Lower leg skin (tissue), 4 donors: ENCODE measurements around the gene TBC1D10A. TPM values are rescaled to one million over a fixed set of nuclear protein-coding genes. Genes with fewer than 3 reads are reported as not detected.
A peak's percentile ranks its signal among the peaks of the same experiment; 100 is the strongest.

ENCODE experiments used
- DNase-seq, 2 donors: peaks; one replicate each; pipeline ENCODE4 v3.0.0-alpha.2; 2019; ENCODE audit warnings: low spot score in 2 of 2
- H3K4me3 ChIP-seq: fragments of 200-600 bp; sonication (generic); 2 replicates; pipeline ENCODE4 v1.5.1; 2017; ENCODE audit warnings: mild to moderate bottlenecking, low read depth; ENCODE audit not compliant: poor library complexity, severe bottlenecking
- CTCF ChIP-seq, 3 donors: fragments of 450-650 bp; IDR thresholded peaks; one replicate each; pipeline ENCODE4 v1.5.1; 2016; ENCODE audit warnings: antibody characterized with exemption in 3 of 3, mild to moderate bottlenecking in 3 of 3, moderate library complexity in 2 of 3
- POLR2A ChIP-seq, 2 donors: fragments of 450-650 bp; IDR thresholded peaks; one replicate each; pipeline ENCODE4 v1.6.1; 2016 to 2017; ENCODE audit warnings: antibody characterized with exemption in 2 of 2, mild to moderate bottlenecking in 1 of 2, moderate library complexity in 1 of 2
- WGBS, 2 donors: methylation state at CpG; one replicate each; pipeline ENCODE4 v1.1.5; 2018; 5-methylcytosine and 5-hydroxymethylcytosine counted together
- intact Hi-C: fragments of 100-400 bp; cut with DNase I; formaldehyde crosslinking; loops from one replicate; pipeline ENCODE4 v1.15.0; 2023; ENCODE audit warnings: low total_unique reads
- total RNA-seq, 4 donors: library from RNA; depleted of rRNA; stranded (reverse); fragments of >200 nt; gene quantifications; one replicate each; pipeline ENCODE4 v1.1.0, GENCODE V29; 2016

Gene TBC1D10A, protein sequence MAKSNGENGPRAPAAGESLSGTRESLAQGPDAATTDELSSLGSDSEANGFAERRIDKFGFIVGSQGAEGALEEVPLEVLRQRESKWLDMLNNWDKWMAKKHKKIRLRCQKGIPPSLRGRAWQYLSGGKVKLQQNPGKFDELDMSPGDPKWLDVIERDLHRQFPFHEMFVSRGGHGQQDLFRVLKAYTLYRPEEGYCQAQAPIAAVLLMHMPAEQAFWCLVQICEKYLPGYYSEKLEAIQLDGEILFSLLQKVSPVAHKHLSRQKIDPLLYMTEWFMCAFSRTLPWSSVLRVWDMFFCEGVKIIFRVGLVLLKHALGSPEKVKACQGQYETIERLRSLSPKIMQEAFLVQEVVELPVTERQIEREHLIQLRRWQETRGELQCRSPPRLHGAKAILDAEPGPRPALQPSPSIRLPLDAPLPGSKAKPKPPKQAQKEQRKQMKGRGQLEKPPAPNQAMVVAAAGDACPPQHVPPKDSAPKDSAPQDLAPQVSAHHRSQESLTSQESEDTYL
- 10 to 100 TPM; 64.8 to 80.1 (median 74.2) TPM for total RNA-seq

DNA sequence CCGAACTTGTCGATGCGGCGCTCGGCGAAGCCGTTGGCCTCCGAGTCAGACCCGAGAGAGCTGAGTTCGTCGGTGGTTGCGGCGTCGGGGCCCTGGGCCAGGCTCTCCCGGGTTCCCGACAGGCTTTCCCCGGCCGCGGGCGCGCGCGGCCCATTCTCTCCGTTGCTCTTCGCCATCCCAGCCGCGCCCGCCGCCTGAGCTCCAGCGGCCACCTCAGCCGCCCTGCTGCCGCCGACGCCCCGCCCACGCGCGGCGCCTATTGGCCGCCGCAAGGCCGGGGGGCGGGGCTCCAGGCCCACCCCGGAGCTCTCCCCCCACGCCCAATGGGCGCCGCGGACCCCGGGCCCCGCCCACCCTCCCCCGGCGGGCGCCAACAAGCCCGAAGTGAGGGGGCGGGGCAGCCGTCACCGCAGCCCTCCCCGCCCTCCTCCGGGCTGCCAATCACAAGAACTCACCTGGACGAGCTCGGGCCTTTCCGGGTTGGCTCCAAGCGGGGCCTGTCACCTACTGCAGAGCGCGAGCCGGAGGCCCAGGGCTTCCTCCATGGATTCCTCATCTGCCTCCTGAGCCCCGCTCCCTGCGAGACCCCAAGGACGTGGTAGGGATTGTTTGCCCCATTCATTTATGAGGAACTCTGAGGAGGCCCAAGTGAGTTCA, at the start of gene TBC1D10A:
TSS of gene TBC1D10A (minus strand) at position 236 of the 657 bp plus-strand sequence. CDS start at position 176, 60 bp downstream.
- peak within 1 kb of the TSS; percentile 51 for H3K4me3 ChIP-seq
- WGBS, 2 donors, result 0 to 1% methylated on average over 23 to 41 of the region's 69 CpGs
- TF ChIP-seq CTCF (IDR thresholded peaks at IDR 0.05), result no peak
- TF ChIP-seq POLR2A (IDR thresholded peaks at IDR 0.05), result peak in 1 of 2 donors; percentile 26
- intact Hi-C loops, result no loop called here
- peak; percentile 86 to 97 for DNase-seq

GRCh38 chr22:30375312-30375849, 48.6 kb upstream of the TBC1D10A start:
- no peak for DNase-seq
- WGBS, 2 donors, result 89 to 91% methylated on average over 13 of the region's 13 CpGs
- intact Hi-C loops, result no loop called here
- no peak overlapping the region for H3K4me3 ChIP-seq
- TF ChIP-seq POLR2A (IDR thresholded peaks at IDR 0.05), result no peak
- TF ChIP-seq CTCF (IDR thresholded peaks at IDR 0.05), result no peak

- intact Hi-C loops, result no loop called here
- no peak for TF ChIP-seq CTCF (IDR thresholded peaks at IDR 0.05)
- TF ChIP-seq POLR2A (IDR thresholded peaks at IDR 0.05), result no peak
- H3K4me3 ChIP-seq, result no peak overlapping the region
- 84 to 85% methylated on average over 18 to 31 of the region's 33 CpGs for WGBS, 2 donors
- DNase-seq, result no peak
These were observed 46.9 kb upstream of the TBC1D10A start for GRCh38 chr22:30373331-30374325.

GRCh38 chr22:30372915-30373314, 46.2 kb upstream of the TBC1D10A start:
- DNase-seq, result no peak
- 46 to 57% methylated on average over 5 to 8 of the region's 8 CpGs for WGBS, 2 donors
- no peak overlapping the region for H3K4me3 ChIP-seq
- intact Hi-C loops, result no loop called here
- TF ChIP-seq CTCF (IDR thresholded peaks at IDR 0.05) (no peak), POLR2A (IDR thresholded peaks at IDR 0.05) (no peak)

DNA sequence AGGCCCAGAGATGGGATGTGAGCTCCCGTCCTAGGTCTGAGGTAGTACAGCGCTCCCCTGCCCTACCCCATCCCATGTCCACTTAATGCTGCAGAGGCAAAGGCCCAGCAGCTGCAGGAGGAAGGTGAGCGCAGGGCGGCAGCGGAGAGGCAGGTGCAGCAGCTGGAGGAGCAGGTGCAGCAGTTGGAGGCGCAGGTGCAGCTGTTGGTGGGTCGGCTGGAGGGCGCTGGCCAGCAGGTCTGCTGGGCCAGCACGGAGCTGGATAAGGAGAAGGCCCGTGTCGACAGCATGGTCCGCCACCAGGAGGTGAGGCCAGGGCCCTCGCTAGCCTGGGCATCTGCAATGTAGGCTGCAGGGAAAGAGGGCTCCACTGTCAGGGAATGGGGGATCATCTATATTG, 45.2 kb upstream of the TBC1D10A start:
- WGBS, 2 donors, result 86 to 88% methylated on average over 8 to 13 of the region's 13 CpGs
- intact Hi-C loops, result no loop called here
- TF ChIP-seq CTCF (IDR thresholded peaks at IDR 0.05) (no peak), POLR2A (IDR thresholded peaks at IDR 0.05) (no peak)
- no peak overlapping the region for H3K4me3 ChIP-seq
- DNase-seq, result no peak
